GM18867 (cell line): ENCODE measurements around the gene ULK4.

ENCODE experiments used
- ATAC-seq: cut with Tn5 transposase; IDR thresholded peaks from one replicate; pipeline ENCODE4 v1.9.1; 2021; ENCODE audit warnings: mild to moderate bottlenecking, moderate library complexity; ENCODE audit not compliant: unreplicated experiment

The ULK4 gene

DNA sequence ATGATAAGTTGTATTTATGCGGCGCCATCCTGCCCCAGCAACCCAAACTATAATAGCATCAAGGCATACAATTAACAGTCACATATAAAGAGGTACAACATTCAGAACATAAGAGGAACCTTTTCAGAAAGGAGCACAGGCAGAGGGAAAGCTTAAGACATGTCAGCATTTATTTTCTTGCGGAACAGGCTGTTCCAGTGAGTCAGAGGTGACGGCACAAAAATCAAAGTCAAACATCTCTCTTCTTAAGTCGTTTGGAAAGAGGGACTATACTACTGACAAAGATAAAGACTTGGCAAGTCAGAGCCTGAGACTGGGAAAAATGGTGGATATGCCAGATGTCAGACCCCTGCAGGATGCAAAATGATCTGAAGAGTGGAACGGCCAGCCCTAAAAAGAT is 634.2 kb downstream of the ULK4 start:
- no peak for ATAC-seq

DNA sequence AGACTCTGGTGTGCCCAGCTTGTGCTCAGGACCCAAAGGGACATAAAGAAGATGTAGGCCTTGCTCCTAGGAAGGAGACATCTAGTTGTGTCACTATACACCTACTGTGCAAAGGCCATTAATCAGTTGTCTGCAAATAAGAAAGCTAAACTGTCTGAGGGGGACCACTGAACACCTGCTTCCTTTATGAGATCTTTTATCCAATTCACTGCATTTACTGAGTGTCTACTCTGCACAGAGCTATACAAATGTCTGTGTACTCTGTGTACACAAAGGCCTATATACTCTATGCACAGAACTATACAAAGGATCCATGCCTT is 637.8 kb downstream of the ULK4 start:
- ATAC-seq: no peak

- no peak for ATAC-seq
These were observed 638.3 kb downstream of the ULK4 start for GRCh38 chr3:41323467-41324155.

DNA sequence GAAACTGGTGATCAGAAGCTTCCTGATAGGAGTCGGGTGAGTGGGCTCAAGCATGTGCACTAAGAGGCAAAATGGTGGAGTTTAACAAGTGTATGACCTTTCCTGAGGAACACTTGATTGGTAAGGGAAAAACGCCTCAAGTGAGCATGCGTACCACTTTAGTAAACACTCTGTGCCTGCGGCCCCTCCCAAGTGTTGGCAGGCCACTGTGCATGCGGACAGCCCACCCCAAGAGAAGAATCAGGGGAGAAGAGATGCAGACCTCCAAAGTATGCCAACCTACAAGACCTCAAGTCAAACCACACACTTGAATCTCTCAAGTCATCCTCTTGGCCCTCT is 640.3 kb downstream of the ULK4 start:
- no peak for ATAC-seq

DNA sequence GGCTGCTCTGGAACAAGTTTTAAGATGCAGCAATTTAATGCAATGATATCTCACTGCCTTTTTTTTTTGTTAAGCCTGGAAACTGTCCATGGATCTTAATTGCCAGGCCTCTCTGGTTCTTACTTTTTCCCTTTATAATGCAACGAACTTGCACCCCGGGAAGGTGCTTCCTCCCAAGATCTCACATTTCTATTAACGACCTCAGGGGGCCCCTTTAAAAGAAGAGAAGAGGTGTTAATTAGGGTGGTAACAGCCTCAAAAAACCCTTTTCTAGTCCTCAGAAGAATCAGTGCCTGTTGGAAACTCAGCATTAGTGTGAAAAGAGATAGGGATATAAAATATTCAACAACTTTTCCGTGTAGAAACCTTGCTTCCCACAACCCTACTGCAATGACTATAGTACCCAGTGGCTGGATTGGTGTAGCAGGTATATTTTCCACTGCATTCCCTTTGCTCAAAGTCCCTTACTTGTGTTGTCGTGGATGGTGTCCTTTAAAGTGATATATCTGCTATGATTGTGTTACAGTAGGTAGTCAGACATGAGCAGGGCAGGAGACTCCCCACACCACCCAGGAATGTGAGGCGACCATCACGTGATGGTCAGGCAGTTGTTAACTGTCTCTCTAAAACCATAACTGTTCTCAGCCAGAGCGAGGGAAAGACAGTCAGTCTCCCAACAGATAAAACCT is 640.8 kb downstream of the ULK4 start:
- no peak for ATAC-seq

DNA sequence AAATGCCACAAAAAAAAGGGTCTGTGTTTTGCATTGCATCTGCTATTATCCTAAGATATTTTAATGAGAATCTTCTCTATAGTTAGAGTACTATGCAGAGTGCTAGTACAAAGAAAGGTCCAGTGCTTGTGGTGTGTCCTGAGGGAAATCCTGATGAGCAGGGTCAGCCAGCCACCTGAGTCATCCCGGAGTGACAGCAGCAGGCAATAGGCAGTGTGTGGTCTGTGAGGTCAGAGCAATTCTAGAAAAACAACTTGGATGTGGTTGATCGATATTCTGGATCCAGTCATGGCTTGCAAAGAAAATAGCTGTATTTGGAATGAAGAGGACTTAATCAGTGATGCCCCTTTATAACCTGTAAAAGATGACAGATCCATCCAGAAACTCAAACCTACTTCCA is 643.4 kb downstream of the ULK4 start:
- ATAC-seq: no peak

DNA sequence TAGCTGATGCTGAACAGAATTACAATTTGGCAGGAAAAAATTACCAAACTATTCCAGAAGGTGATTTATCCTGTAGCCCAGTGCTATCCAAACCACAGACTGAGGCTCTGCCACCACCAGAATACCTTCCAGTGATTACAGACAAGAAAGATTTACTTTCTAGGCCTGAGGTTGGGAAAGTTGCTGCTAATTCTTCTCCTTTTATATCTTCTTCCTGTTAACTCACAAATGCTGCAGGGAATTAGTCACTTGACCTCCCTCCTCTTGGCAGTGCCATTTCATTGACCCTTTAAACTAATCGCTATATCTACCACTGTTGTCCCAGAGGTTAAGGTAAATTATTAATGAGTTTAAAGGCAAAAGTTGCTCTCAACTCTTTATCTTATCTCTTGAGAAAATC is 644.2 kb downstream of the ULK4 start:
- ATAC-seq: no peak

DNA sequence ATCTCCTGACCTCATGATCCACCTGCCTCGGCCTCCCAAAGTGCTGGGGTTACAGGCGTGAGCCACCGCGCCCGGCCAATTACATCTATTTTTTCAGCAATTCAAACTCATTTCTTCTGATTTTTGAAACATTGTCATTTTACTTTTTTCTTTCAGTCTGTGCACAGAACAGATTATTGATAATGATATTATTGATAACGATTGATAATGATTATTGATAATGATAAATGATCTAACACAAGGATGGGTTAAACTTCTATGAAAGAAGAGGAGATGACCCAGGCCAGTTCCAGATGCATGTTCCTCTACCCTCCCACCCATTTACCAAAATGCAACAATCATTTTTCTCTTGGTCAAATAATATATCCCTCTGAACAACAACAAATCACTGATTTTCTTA is 644.6 kb downstream of the ULK4 start:
- no peak for ATAC-seq

DNA sequence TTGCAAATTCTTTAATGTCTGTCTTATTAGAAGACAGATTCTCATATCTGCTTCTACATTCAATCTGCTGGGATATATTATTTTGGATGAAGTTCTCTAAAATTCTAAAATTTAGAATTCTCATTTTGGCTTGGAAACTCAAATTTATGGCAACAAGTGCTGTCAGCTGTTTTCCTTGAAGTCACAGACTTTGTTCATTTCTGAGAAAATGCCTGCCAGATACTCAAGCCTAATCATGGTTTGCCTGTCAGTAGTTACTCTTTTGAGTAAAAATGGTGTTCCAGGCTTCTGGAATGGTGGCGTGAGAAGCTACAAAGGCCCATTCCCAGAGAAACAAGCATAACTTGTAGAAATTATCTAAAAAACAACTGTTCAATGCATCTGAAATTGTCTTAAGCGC is 646.8 kb downstream of the ULK4 start:
- no peak for ATAC-seq

DNA sequence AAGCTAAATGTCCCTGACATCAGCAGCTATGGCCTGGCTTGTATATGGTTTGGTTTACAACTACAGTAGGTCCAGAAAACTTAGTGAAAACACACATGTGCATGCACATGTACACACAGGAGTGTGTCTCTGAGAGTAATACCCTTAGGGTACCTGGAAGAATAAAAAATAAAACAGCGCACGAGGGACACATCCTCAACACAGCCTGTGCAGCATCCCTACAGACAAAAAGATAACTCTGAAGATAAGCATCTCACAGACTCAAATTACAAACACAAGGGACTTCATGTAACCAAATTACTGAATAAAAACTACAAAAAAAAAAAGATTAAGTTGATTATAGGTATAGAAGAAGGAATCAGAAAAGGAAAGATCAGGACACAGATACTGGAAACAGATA is 653.8 kb downstream of the ULK4 start:
- no peak for ATAC-seq

DNA sequence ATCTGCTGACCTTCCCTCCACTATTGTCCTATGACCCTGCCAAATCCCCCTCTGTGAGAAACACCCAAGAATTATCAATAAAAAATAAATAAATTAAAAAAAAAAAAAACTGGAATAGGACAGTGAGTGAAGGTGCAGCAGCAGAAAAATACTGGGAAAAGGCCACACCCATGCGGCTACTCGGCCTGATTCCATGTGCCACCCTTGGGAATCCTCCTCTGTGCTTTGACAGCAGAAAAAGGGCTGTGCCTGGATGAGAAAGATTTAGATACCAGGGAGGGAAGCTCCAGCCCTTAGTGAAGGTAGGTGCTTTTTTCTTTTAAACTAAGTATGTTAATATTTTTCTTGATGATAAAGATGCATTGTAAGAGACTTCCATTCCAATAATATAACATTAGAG is 654.8 kb downstream of the ULK4 start:
- ATAC-seq: no peak

GRCh38 chr3:41304593-41304992 is 657.3 kb downstream of the ULK4 start:
- ATAC-seq: no peak

- ATAC-seq: no peak
These were observed 659.6 kb downstream of the ULK4 start for GRCh38 chr3:41302295-41302694.

DNA sequence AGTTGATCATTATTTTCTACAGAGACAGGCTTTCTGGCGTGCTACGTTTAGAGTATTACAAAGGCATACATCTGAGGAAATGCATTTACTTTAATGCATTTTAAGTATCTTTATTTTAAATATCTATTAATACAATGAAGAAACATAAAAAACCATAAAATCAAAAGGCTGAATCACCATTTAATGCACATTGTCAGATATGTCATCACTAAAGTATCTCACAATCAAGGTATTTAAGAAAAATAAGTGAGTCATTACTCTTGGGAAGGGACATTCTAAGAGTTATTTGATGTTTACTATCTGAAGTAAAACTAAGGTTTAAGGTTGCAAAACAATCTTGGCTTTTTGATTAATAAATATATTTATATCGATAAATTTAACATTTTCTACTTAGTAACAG is 660.4 kb downstream of the ULK4 start:
- no peak for ATAC-seq

- ATAC-seq: no peak
These were observed 662.9 kb downstream of the ULK4 start for GRCh38 chr3:41299036-41299435.

GRCh38 chr3:41297750-41298149 is 664.2 kb downstream of the ULK4 start:
- ATAC-seq: no peak

DNA sequence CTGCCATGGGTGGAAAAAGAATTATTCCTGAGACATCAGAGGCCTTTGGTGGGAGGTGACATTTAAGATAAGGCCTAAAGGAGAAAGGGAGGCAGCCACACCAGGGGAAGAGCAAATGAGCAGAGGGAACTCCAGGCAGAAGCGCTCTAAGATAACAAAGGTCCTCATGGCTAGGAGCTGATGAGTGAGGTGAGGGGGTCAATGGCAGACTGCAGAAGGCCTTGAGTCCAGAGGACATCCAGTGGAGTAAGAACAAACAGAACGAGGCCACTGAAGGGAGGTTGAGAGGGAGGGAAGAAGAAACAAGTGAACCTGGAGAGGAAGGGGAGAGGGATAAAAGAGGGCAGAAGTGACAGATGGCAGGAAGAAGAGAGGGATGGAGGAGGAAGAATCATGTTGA is 665.3 kb downstream of the ULK4 start:
- no peak for ATAC-seq

DNA sequence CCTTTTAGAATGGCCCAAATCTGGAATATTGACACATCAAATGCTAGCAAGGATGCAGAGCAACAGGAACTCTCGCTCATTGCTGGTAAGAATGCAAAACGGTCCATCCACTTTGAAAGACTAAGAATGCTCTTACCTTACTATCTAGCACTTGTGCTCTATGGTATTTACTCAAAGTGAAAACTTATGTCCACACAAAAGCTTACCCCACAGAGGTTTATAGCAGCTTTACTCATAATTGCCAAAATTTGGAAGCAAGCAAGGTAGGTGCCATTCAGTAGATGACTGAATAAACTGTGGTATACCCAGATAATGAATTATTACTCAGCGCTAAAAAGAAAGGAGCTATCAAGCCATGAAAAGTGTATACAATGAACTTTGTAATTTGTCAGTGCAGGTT is 666.2 kb downstream of the ULK4 start:
- ATAC-seq: no peak

DNA sequence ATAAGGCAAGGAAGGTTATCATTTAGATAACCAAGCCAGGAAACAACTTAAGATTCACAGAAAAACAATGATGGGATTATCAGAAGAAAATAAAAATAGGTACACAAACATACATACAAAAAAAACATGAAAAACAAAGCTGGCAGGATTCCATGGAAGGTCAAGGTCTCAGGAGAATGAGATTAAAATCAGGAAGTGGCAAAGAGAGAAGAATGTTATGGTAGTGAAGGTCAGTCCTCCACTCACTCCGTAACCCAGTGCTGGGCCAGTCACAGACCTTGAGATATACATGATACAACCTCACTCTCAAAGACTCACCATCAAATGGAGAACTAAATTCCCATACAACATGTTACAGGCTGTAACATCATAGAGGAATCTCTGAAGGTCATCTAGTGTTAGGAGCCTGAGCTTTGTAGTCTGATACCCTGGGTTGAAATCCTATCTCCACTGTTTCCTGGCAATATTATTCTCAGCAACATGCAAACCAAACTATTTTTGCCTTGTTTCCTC is 668.7 kb downstream of the ULK4 start:
- ATAC-seq: no peak

DNA sequence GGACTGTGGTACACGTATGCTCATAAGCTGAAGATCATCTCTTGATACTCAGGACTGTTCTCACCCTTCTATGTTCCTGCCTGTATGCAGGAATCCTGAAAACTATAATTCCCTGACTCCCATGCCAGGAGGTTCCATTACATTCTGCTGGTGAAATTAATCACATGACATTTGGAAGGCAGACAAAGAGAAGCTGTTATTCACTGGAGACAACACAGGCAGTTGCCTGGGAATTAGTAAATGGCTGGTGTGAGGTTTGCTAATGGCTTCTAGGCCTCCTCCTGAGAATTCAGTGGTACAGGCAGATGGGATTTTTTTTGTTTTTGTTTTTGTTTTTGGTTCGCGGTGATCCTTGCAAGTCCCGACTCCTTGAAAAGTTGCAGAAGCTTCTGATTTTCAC is 671.2 kb downstream of the ULK4 start:
- ATAC-seq: no peak

GRCh38 chr3:41290306-41290705 is 671.6 kb downstream of the ULK4 start:
- ATAC-seq: no peak

- no peak for ATAC-seq
These were observed 673.1 kb downstream of the ULK4 start for GRCh38 chr3:41288785-41289184.

DNA sequence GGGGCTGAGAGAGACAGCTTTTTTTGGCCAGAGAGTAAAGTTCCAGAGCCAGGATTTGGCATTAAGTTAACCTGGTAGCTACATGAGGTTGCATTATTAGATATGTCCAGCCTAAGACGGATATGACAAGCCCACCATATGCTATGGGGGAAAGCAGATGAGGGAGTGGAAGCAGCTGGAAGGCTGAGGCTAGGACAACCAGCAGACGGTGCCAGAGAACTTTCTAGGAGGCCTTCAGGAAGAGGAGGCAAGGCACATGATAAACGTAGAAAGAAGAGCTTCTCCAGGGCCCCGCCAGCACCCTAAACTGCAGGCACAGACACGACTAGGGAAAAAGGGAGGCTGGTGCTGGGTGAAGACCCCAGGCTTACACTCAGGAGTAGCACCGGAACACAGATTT is 675.6 kb downstream of the ULK4 start:
- no peak for ATAC-seq
